UCSD-AML1 (cell line): ENCODE data around the gene BTBD9.

ENCODE experiments used
- DNase-seq: peaks from one replicate; lab custom pipeline; 2025; ENCODE audit not compliant: unreplicated experiment; lab: John Stamatoyannopoulos, UW

BTBD9 gene

GRCh38 chr6:38183856-38184584 is 455.7 kb downstream of the BTBD9 start:
- no peak for DNase-seq

- DNase-seq, result no peak
Measured at GRCh38 chr6:38182426-38182825, 457.3 kb downstream of the BTBD9 start.

DNA sequence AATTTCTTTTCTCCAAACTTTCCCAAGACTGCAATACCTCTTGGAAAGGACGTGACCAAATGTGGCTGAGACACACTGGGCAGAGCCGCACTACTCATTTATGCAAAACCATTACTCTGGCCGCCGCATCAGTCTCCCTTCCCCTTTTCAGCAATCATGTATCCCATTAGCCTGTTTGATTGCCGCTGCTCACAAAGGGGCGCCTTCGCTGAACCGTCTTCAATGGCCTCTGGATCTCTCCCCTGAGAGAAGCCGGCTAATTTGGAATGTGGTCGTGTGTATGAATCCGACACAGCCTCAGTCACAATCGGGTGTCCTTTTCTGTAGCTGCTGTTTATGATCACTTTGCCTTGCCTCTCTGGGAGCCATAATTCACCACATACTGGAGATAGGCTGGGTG is 459.1 kb downstream of the BTBD9 start:
- no peak for DNase-seq

- no peak for DNase-seq
Measured at GRCh38 chr6:38179794-38180430, 459.8 kb downstream of the BTBD9 start.

GRCh38 chr6:38179300-38179699 is 460.4 kb downstream of the BTBD9 start:
- DNase-seq, result no peak

- DNase-seq, result no peak
Measured at GRCh38 chr6:38178584-38178886, 461.2 kb downstream of the BTBD9 start.

DNA sequence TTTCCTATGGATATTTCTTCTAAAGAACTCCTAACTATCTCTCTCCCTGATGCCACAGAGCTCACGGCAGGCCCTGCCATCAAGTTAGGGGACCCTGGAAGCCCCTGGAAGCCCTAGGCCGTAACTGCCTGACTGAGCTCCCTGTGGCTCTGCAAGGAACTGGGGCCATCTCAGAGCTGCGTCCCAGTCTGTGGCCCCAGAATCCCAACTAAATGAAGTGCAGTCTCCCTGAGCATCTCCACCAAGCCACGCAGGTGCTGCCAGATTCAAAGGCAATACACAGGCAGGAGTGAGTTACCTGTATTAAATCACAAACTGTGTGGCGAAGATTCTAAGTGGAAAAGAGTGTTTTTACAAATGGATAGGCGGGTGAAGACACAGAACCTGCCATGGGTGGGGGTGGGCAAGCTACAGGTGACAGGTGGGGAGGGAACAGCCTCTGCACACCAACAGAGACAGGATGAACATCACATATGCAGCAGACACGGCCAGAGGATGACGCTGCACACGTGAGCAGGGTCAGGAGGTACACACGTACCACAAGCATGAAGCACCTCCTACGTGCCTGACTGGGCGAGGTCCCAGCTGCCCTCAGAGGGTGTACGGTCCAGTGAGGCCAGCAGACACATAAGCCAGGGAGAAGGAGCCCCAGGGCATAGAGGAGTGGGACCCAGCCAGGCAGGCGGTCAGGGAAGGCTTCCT is 461.7 kb downstream of the BTBD9 start:
- DNase-seq, result no peak

DNA sequence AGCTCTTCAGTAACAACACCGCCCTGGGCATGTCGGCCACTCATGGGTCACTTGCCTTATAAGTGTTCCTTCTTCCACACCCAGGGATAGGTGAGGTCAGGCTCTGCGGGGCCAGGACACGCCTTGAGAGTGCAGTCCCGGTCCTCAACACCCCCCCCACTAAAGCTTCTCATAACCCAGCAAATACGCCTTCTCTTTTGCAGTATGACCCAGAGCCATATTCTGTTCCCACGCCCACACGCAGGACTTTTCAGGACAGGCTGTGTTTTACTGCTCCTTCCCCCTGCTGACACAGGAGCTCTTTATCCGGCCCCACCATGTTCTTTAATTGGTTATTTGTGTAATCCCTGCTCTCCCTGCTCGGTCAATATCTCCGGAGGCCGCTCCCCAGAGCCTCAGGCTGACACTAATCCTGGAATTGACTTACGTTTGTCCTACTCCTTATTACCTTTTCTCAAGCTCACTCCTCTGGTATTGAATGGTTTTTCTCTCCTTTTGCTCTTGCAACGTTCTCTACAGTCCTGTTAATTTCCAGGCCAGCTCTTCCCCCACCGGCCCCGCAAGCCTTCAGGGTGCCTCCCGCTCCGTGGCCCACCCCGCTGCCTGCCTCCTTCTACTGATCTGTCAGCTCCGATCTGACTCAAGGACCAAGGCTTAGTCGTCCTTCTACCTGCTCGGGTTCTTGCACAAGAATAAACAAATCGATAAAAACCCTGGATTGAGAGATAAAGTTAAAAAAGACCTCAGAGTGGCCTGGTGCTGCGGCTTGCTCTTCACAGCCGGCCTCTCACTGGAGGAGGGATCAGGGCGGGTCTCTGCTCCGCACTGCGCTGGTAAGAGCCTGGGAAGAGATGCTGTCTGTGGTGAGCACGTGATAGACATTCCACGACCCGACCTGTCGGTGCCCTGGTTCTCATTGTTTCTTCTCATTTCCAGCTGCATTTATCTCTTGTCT is 462.7 kb downstream of the BTBD9 start:
- no peak for DNase-seq

DNA sequence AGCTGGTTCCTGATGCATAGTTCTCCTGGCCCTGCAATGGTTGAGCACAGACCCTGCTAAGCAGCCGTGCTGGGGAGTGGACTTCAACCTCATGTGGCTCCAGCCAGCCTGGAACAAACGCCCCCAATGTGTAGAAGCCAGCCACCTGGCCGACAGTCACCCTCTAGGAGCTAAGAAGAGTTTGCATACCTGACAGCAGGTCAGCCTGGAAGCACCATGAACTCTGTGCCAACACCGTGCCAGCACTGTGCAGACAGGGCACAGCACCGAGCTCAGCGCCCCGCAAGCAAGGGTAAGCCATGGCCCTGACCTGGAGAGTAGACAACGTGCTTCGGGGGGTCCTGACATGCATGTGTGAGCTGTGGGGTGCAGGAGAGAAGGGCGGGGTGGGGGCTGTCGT is 463.9 kb downstream of the BTBD9 start:
- DNase-seq, result no peak

DNA sequence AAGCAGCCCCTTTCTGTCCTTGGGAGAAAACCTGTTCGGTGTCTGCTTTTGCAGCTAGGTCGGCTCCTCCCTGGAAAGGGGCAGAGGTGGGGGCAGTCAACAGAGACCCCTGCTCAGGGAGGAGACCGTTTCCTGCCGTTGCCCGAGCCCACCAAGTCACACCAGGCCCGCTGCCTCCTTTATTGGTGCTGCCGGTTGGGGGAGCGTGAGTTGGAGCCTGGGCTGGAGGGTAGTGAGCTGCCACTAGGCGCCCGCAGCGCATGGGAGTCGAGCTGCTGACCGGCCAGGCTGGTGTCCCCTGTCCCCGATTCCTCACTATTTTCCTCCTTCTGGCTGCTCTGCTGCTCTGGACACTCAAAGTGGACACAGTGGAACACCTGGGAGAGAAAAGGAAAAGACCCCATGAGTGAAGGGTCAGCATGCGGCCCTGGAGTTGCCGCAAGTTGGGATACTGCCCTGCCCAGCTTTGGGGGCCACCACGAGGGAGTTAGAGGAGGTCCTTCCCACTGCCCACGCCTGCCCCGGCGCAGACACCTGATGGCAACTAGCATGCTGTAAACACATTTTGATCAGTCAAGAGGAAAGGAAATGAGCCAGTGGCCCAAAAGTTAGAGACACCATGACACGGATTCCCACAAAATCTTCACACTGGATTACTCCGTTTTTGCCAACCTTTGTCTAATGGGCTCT is 464.8 kb downstream of the BTBD9 start:
- no peak for DNase-seq

- no peak for DNase-seq
Measured at GRCh38 chr6:38174315-38174714, 465.4 kb downstream of the BTBD9 start.

GRCh38 chr6:38173909-38174308 is 465.8 kb downstream of the BTBD9 start:
- DNase-seq, result no peak

- no peak for DNase-seq
Measured at GRCh38 chr6:38172739-38173410, 466.9 kb downstream of the BTBD9 start.

GRCh38 chr6:38171997-38172738 is 467.6 kb downstream of the BTBD9 start:
- DNase-seq, result no peak

GRCh38 chr6:38170666-38171355 is 468.9 kb downstream of the BTBD9 start:
- no peak for DNase-seq

DNA sequence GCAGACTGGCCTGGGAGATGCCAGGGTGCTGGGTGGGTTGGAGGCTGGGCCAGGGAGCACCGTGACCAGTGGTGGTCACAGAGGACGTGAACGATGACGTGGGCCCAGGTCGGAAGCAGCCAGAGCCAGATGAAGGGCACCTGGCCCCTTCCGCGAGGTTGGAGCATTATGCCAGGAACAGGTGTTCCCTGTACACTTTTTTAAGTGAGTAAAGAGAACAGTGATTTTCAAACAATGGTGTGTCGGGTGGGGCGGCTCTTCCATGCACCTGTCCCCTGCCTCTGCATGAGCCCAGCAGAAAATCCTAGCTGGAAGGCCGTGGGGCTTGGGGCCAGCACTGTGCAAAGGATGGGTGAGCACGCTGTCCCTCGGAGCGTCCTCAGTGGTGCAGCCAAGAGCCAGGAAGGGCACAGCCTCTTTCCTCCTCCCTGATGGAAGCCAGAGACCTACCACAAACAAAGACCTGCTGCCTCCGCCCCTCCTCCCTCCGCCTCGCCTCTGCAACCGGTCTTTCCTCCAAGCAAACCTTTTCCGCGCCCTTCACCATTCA is 469.7 kb downstream of the BTBD9 start:
- no peak for DNase-seq

GRCh38 chr6:38169221-38169976 is 470.3 kb downstream of the BTBD9 start:
- no peak for DNase-seq

GRCh38 chr6:38168699-38169098 is 471.0 kb downstream of the BTBD9 start:
- no peak for DNase-seq
